Gastroesophageal sphincter (tissue), 4 donors: ENCODE results near the gene MYL2. TPM values are rescaled to one million over a fixed set of nuclear protein-coding genes. Genes with fewer than 3 reads are reported as not detected.

Source experiments
- ATAC-seq: fragments of 150-250 bp; one replicate; pipeline ENCODE4 v1.9.1; 2016; ENCODE audit warnings: mild to moderate bottlenecking, moderate library complexity
- H3K27ac ChIP-seq, 4 donors: fragments of 200-600 bp; sonication (generic) in 3 of 4; 1 replicate in 3 of 4; 2 replicates in 1 of 4; pipeline ENCODE4 v1.5.1; 2016 to 2019
- H3K27me3 ChIP-seq: fragments of 200-600 bp; sonication (generic); one replicate; pipeline ENCODE4 v1.5.1; 2019
- H3K36me3 ChIP-seq, 2 donors: fragments of 200-600 bp; sonication (generic); one replicate each; pipeline ENCODE4 v1.5.1; 2019; ENCODE audit warnings: control low read depth in 1 of 2
- H3K4me1 ChIP-seq, 3 donors: fragments of 200-600 bp; sonication (generic); 1 replicate in 2 of 3; 2 replicates in 1 of 3; pipeline ENCODE4 v1.5.1; 2016 to 2019; ENCODE audit warnings: control low read depth in 2 of 3
- H3K4me3 ChIP-seq, 2 donors: fragments of 200-600 bp; sonication (generic); one replicate each; pipeline ENCODE4 v1.5.1; 2019; ENCODE audit warnings: mild to moderate bottlenecking in 1 of 2, moderate library complexity in 1 of 2
- H3K9me3 ChIP-seq, 3 donors: fragments of 200-600 bp; sonication (generic); one replicate each; pipeline ENCODE4 v1.5.1; 2017 to 2019; ENCODE audit warnings: control low read depth in 2 of 3
- EP300 ChIP-seq: sonication (generic); formaldehyde crosslinking; IDR thresholded peaks from one replicate; pipeline ENCODE4 v1.6.1; 2017; ENCODE audit warnings: antibody characterized with exemption, mild to moderate bottlenecking
- POLR2A ChIP-seq, 2 donors: fragments of 450-650 bp; IDR thresholded peaks; one replicate each; pipeline ENCODE4 v1.6.1; 2017; ENCODE audit warnings: antibody characterized with exemption in 2 of 2, mild to moderate bottlenecking in 2 of 2, moderate library complexity in 1 of 2
- POLR2AphosphoS5 ChIP-seq: sonication (generic); formaldehyde crosslinking; IDR thresholded peaks from one replicate; pipeline ENCODE4 v1.6.1; 2017; ENCODE audit warnings: antibody characterized with exemption
- WGBS, 2 donors: methylation state at CpG; one replicate each; pipeline ENCODE4 v1.1.5; 2018; ENCODE audit warnings: low coverage in 1 of 2; 5-methylcytosine and 5-hydroxymethylcytosine counted together
- total RNA-seq, 4 donors: library from RNA; depleted of rRNA; stranded (reverse); fragments of >200 nt; gene quantifications; one replicate each; pipeline ENCODE4 v1.1.0, GENCODE V29; 2016
- TF ChIP-seq, protein P1 (sequence below), 4 experiments: fragments of 200-600 bp in 2 of 4; fragments of 450-650 bp in 2 of 4; sonication (generic) in 1 of 4; IDR thresholded peaks; one replicate each; pipeline ENCODE4 v1.5.1; 2017 to 2019; ENCODE audit warnings: antibody characterized with exemption in 4 of 4, mild to moderate bottlenecking in 2 of 4, moderate library complexity in 2 of 4

MYL2 gene
- total RNA-seq, 4 donors from 2014 or later, result not detected

DNA sequence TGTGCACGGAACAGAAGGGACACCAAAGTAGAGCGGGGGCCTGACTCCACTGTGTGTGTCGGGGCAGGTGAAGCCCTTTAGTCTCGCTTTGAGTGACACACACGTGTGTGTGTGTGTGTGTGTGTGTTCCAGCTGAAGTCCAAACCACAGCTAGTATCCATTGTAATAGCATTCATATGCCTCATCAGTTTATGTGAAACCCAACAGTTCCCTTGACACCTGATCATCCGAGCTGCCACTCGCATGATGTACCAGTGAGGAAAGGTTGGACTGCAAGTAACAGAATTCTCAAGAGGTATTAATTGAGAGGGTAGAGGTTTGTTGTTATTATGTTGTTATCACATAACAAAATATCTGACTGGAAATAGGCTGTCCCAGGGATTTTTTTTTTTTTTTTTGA lies 57.2 kb downstream of the MYL2 start:
- WGBS, 2 donors, result 87% methylated on average over 6 of the region's 7 CpGs; no CpG with 5 or more reads in 1 of the 2 donors
- TF ChIP-seq POLR2AphosphoS5, result no peak
- TF ChIP-seq, protein P1, sequence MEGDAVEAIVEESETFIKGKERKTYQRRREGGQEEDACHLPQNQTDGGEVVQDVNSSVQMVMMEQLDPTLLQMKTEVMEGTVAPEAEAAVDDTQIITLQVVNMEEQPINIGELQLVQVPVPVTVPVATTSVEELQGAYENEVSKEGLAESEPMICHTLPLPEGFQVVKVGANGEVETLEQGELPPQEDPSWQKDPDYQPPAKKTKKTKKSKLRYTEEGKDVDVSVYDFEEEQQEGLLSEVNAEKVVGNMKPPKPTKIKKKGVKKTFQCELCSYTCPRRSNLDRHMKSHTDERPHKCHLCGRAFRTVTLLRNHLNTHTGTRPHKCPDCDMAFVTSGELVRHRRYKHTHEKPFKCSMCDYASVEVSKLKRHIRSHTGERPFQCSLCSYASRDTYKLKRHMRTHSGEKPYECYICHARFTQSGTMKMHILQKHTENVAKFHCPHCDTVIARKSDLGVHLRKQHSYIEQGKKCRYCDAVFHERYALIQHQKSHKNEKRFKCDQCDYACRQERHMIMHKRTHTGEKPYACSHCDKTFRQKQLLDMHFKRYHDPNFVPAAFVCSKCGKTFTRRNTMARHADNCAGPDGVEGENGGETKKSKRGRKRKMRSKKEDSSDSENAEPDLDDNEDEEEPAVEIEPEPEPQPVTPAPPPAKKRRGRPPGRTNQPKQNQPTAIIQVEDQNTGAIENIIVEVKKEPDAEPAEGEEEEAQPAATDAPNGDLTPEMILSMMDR (IDR thresholded peaks at IDR 0.05), result no peak
- TF ChIP-seq POLR2A (IDR thresholded peaks at IDR 0.05), result no peak
- TF ChIP-seq EP300, result no peak
- Histone ChIP-seq H3K36me3 (no peaks in the 10 kb centered on the region), H3K4me3 (no peak overlapping the region), H3K9me3 (no peaks in the 10 kb centered on the region), H3K27ac (no peak overlapping the region), H3K27me3 (no peaks in the 10 kb centered on the region), H3K4me1 (no peaks in the 10 kb centered on the region)
- no peak for ATAC-seq

- TF ChIP-seq POLR2A (IDR thresholded peaks at IDR 0.05) (no peak), EP300 (no peak), POLR2AphosphoS5 (no peak)
- TF ChIP-seq, protein P1 (IDR thresholded peaks at IDR 0.05), result no peak
- H3K27me3 ChIP-seq, result no peaks in the 10 kb centered on the region
- no peak overlapping the region for H3K27ac ChIP-seq
- no peaks in the 10 kb centered on the region for H3K36me3 ChIP-seq
- no peak overlapping the region for H3K4me3 ChIP-seq
- no peak for ATAC-seq
- H3K4me1 ChIP-seq, result no peaks in the 10 kb centered on the region
- H3K9me3 ChIP-seq, result no peaks in the 10 kb centered on the region
- WGBS, 2 donors, result 71 to 75% methylated on average over 4 of the region's 9 CpGs
Measured at GRCh38 chr12:110862329-110862728, 58.0 kb downstream of the MYL2 start.

- WGBS, 2 donors, result 74 to 94% methylated on average over 3 to 7 of the region's 7 CpGs
- no peaks in the 10 kb centered on the region for H3K9me3 ChIP-seq
- no peaks in the 10 kb centered on the region for H3K27me3 ChIP-seq
- ATAC-seq, result no peak
- no peaks in the 10 kb centered on the region for H3K4me1 ChIP-seq
- no peaks in the 10 kb centered on the region for H3K36me3 ChIP-seq
- TF ChIP-seq POLR2AphosphoS5 (no peak), POLR2A (IDR thresholded peaks at IDR 0.05) (no peak), EP300 (no peak)
- TF ChIP-seq, protein P1 (IDR thresholded peaks at IDR 0.05), result no peak
- H3K27ac ChIP-seq, result no peak overlapping the region
- no peak overlapping the region for H3K4me3 ChIP-seq
Measured at GRCh38 chr12:110861729-110862128, 58.6 kb downstream of the MYL2 start.

Other genes with a start within 250 kb of the MYL2 start
- 10 to 100 TPM in 1 of 4 donors, 1 to 10 TPM in 3; 1.4 to 12.0 (median 8.1) TPM for gene HVCN1, start 231.5 kb downstream of the MYL2 start, total RNA-seq
- gene PPP1CC, start 177.7 kb downstream of the MYL2 start, total RNA-seq, result 100 to 1,000 TPM; 103 to 135 (median 126) TPM
- gene CCDC63, start 73.6 kb downstream of the MYL2 start, total RNA-seq, result not detected
- gene CUX2, start 113.6 kb upstream of the MYL2 start, total RNA-seq, result not detected